HEK293 (cell line): ENCODE data around the gene NIF3L1.

Experiments used
- CTCF ChIP-seq: fragments of 450-650 bp; formaldehyde crosslinking; IDR thresholded peaks from 2 replicates; pipeline ENCODE4 v1.5.1; 2016; ENCODE audit warnings: missing biosample characterization, missing genetic modification characterization
- PRDM10 ChIP-seq: fragments of 450-650 bp; formaldehyde crosslinking; IDR thresholded peaks from 2 replicates; pipeline ENCODE4 v1.5.1; 2016; ENCODE audit warnings: missing biosample characterization, missing genetic modification characterization
- RBAK ChIP-seq: fragments of 450-650 bp; formaldehyde crosslinking; IDR thresholded peaks from 2 replicates; pipeline ENCODE4 v1.5.1; 2016; ENCODE audit warnings: missing biosample characterization, missing genetic modification characterization
- YY1 ChIP-seq: fragments of 450-650 bp; formaldehyde crosslinking; IDR thresholded peaks from 2 replicates; pipeline ENCODE4 v1.5.1; 2018; ENCODE audit warnings: missing biosample characterization, missing genetic modification characterization
- ZBTB6 ChIP-seq: fragments of 450-650 bp; formaldehyde crosslinking; IDR thresholded peaks from 2 replicates; pipeline ENCODE4 v1.5.1; 2017; ENCODE audit warnings: missing biosample characterization, missing genetic modification characterization
- ZNF280C ChIP-seq: fragments of 450-650 bp; formaldehyde crosslinking; IDR thresholded peaks from 2 replicates; pipeline ENCODE4 v1.5.1; 2016; ENCODE audit warnings: missing biosample characterization, missing genetic modification characterization
- ZNF280D ChIP-seq: fragments of 450-650 bp; formaldehyde crosslinking; IDR thresholded peaks from 2 replicates; pipeline ENCODE4 v1.5.1; 2016; ENCODE audit warnings: missing biosample characterization, missing genetic modification characterization
- ZNF473 ChIP-seq: fragments of 450-650 bp; formaldehyde crosslinking; IDR thresholded peaks from 2 replicates; pipeline ENCODE4 v1.5.1; 2017; ENCODE audit warnings: missing biosample characterization, missing genetic modification characterization
- ZNF776 ChIP-seq: fragments of 450-650 bp; formaldehyde crosslinking; IDR thresholded peaks from 2 replicates; pipeline ENCODE4 v1.5.0; 2017; ENCODE audit warnings: missing biosample characterization, missing genetic modification characterization, borderline replicate concordance
- TF ChIP-seq, protein P1 (sequence below): fragments of 450-650 bp; formaldehyde crosslinking; IDR thresholded peaks from 2 replicates; pipeline ENCODE4 v1.5.1; 2016; ENCODE audit warnings: missing biosample characterization, missing genetic modification characterization, borderline replicate concordance
- TF ChIP-seq, protein P2 (sequence below): fragments of 450-650 bp; formaldehyde crosslinking; IDR thresholded peaks from 2 replicates; pipeline ENCODE4 v1.5.1; 2016; ENCODE audit warnings: missing biosample characterization, missing genetic modification characterization

DNA sequence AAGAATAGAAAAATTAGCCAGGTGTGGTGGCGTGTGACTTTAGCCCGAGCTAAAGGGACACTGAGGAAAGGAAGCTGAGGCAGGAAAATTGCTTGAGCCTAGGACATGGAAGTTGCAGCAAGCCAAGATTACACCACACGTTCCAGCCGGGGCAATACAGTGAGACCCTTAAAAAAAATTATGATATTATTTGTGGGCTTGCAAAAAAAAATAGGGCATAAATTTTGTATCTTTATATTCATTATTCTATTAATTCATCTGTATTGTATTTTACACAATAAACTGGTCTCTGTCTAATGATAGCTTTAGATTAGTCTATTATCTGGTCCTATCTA, 56.2 kb downstream of the NIF3L1 start:
- TF ChIP-seq ZBTB6 (tag by site-specific recombination) = no peak
- no peak for TF ChIP-seq YY1
- TF ChIP-seq, protein P1, sequence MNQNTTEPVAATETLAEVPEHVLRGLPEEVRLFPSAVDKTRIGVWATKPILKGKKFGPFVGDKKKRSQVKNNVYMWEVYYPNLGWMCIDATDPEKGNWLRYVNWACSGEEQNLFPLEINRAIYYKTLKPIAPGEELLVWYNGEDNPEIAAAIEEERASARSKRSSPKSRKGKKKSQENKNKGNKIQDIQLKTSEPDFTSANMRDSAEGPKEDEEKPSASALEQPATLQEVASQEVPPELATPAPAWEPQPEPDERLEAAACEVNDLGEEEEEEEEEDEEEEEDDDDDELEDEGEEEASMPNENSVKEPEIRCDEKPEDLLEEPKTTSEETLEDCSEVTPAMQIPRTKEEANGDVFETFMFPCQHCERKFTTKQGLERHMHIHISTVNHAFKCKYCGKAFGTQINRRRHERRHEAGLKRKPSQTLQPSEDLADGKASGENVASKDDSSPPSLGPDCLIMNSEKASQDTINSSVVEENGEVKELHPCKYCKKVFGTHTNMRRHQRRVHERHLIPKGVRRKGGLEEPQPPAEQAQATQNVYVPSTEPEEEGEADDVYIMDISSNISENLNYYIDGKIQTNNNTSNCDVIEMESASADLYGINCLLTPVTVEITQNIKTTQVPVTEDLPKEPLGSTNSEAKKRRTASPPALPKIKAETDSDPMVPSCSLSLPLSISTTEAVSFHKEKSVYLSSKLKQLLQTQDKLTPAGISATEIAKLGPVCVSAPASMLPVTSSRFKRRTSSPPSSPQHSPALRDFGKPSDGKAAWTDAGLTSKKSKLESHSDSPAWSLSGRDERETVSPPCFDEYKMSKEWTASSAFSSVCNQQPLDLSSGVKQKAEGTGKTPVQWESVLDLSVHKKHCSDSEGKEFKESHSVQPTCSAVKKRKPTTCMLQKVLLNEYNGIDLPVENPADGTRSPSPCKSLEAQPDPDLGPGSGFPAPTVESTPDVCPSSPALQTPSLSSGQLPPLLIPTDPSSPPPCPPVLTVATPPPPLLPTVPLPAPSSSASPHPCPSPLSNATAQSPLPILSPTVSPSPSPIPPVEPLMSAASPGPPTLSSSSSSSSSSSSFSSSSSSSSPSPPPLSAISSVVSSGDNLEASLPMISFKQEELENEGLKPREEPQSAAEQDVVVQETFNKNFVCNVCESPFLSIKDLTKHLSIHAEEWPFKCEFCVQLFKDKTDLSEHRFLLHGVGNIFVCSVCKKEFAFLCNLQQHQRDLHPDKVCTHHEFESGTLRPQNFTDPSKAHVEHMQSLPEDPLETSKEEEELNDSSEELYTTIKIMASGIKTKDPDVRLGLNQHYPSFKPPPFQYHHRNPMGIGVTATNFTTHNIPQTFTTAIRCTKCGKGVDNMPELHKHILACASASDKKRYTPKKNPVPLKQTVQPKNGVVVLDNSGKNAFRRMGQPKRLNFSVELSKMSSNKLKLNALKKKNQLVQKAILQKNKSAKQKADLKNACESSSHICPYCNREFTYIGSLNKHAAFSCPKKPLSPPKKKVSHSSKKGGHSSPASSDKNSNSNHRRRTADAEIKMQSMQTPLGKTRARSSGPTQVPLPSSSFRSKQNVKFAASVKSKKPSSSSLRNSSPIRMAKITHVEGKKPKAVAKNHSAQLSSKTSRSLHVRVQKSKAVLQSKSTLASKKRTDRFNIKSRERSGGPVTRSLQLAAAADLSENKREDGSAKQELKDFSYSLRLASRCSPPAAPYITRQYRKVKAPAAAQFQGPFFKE (tag by site-specific recombination) = no peak
- TF ChIP-seq, protein P2, sequence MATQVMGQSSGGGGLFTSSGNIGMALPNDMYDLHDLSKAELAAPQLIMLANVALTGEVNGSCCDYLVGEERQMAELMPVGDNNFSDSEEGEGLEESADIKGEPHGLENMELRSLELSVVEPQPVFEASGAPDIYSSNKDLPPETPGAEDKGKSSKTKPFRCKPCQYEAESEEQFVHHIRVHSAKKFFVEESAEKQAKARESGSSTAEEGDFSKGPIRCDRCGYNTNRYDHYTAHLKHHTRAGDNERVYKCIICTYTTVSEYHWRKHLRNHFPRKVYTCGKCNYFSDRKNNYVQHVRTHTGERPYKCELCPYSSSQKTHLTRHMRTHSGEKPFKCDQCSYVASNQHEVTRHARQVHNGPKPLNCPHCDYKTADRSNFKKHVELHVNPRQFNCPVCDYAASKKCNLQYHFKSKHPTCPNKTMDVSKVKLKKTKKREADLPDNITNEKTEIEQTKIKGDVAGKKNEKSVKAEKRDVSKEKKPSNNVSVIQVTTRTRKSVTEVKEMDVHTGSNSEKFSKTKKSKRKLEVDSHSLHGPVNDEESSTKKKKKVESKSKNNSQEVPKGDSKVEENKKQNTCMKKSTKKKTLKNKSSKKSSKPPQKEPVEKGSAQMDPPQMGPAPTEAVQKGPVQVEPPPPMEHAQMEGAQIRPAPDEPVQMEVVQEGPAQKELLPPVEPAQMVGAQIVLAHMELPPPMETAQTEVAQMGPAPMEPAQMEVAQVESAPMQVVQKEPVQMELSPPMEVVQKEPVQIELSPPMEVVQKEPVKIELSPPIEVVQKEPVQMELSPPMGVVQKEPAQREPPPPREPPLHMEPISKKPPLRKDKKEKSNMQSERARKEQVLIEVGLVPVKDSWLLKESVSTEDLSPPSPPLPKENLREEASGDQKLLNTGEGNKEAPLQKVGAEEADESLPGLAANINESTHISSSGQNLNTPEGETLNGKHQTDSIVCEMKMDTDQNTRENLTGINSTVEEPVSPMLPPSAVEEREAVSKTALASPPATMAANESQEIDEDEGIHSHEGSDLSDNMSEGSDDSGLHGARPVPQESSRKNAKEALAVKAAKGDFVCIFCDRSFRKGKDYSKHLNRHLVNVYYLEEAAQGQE (tag by site-specific recombination) = no peak
- no peak for TF ChIP-seq RBAK (tag by site-specific recombination)
- TF ChIP-seq PRDM10 (tag by site-specific recombination) = no peak
- no peak for TF ChIP-seq CTCF (tag by site-specific recombination)
- no peak for TF ChIP-seq ZNF280D (tag by site-specific recombination)
- no peak for TF ChIP-seq ZNF776
- no peak for TF ChIP-seq ZNF280C (tag by site-specific recombination)
- TF ChIP-seq ZNF473 (tag by site-specific recombination) = no peak
